Tibial nerve (tissue), 4 donors: ENCODE data around the gene SIRT1. TPM values are rescaled to one million over a fixed set of nuclear protein-coding genes. Genes with fewer than 3 reads are reported as not detected.
"Not testable (repeated sequence)": the region's sequence is repeated elsewhere in the genome, so short reads cannot be mapped to it uniquely, and the experiment has no call there.

Experiments
- DNase-seq, 2 donors: peaks; one replicate each; pipeline ENCODE4 v3.0.0-alpha.2; 2019; ENCODE audit warnings: low spot score in 2 of 2
- H3K27ac ChIP-seq, 4 donors: fragments of 200-600 bp; sonication (generic) in 3 of 4; one replicate each; pipeline ENCODE4 v1.5.1; 2017 to 2019; ENCODE audit warnings: mild to moderate bottlenecking in 1 of 4
- H3K27me3 ChIP-seq, 2 donors: fragments of 200-600 bp; sonication (generic) in 1 of 2; one replicate each; pipeline versions ENCODE4 v1.5.1 to v1.6.0; 2017 to 2019
- H3K36me3 ChIP-seq, 3 donors: fragments of 200-600 bp; sonication (generic); one replicate each; pipeline ENCODE4 v1.5.1; 2018 to 2019
- H3K4me1 ChIP-seq, 4 donors: fragments of 200-600 bp; sonication (generic) in 3 of 4; one replicate each; pipeline ENCODE4 v1.5.1; 2017 to 2019
- H3K4me3 ChIP-seq, 4 donors: fragments of 200-600 bp; sonication (generic) in 3 of 4; one replicate each; pipeline ENCODE4 v1.5.1; 2017 to 2019; ENCODE audit warnings: mild to moderate bottlenecking in 1 of 4, moderate library complexity in 1 of 4
- H3K9me3 ChIP-seq, 4 donors: fragments of 200-600 bp; sonication (generic) in 3 of 4; one replicate each; pipeline ENCODE4 v1.5.1; 2017 to 2019
- EP300 ChIP-seq, 2 donors: sonication (generic); formaldehyde crosslinking; IDR thresholded peaks; one replicate each; pipeline ENCODE4 v1.6.1; 2017; ENCODE audit warnings: antibody characterized with exemption in 2 of 2, mild to moderate bottlenecking in 1 of 2
- POLR2A ChIP-seq, 2 donors: fragments of 450-650 bp; IDR thresholded peaks; one replicate each; pipeline ENCODE4 v1.6.1; 2017; ENCODE audit warnings: antibody characterized with exemption in 2 of 2, mild to moderate bottlenecking in 2 of 2, moderate library complexity in 2 of 2
- WGBS, 2 donors: methylation state at CpG; one replicate each; pipeline ENCODE4 v1.1.5; 2018; 5-methylcytosine and 5-hydroxymethylcytosine counted together
- total RNA-seq, 4 donors: library from RNA; depleted of rRNA; stranded (reverse); fragments of >200 nt; gene quantifications; one replicate each; pipeline ENCODE4 v1.1.0, GENCODE V29; 2016
- TF ChIP-seq, protein P1 (sequence below), 5 experiments: fragments of 200-600 bp in 3 of 5; fragments of 450-650 bp in 2 of 5; sonication (generic) in 3 of 5; IDR thresholded peaks; one replicate each; pipeline ENCODE4 v1.5.1; 2016 to 2019; ENCODE audit warnings: antibody characterized with exemption in 5 of 5, mild to moderate bottlenecking in 3 of 5, moderate library complexity in 2 of 5

Gene SIRT1
- total RNA-seq, 4 donors from 2014 or later: 23.4 to 42.8 (median 35.3) TPM

DNA sequence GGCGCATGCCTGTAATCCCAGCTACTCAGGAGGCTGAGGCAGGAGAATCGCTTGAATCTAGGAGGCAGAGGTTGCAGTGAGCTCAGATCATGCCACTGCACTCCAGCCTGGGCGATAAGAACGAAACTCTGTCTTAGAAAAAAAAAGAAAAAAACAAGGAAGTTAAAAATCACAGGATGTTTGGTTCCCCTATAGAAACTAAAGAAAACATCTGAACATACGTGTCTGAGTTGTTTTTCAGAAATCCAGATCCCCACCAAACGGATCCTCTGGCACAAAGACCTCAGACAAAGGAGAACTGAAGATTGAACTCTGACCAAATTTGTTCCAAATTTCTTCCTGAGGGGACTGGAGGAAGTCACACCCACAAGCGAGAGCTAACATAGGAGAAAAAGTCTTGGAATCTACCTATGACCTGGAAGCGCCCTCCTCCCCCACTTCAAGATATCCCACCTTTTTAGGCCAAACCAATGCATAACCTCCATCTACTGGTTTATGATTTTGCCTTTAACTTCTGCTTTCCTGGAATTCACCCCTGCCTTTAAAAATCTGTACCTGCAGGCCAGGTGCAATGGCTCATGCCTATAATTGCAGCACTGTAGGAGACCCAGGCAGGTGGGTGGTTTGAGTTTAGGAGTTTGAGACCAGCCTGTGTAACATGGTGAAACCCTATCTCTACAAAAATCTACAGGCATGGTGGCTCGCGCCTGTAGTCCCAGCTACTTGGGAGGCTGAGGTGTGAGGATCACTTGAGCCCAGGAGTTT, 19.7 kb upstream of the SIRT1 start:
- TF ChIP-seq POLR2A (IDR thresholded peaks at IDR 0.05) (no peak), EP300 (IDR thresholded peaks at IDR 0.05) (no peak)
- TF ChIP-seq, protein P1, sequence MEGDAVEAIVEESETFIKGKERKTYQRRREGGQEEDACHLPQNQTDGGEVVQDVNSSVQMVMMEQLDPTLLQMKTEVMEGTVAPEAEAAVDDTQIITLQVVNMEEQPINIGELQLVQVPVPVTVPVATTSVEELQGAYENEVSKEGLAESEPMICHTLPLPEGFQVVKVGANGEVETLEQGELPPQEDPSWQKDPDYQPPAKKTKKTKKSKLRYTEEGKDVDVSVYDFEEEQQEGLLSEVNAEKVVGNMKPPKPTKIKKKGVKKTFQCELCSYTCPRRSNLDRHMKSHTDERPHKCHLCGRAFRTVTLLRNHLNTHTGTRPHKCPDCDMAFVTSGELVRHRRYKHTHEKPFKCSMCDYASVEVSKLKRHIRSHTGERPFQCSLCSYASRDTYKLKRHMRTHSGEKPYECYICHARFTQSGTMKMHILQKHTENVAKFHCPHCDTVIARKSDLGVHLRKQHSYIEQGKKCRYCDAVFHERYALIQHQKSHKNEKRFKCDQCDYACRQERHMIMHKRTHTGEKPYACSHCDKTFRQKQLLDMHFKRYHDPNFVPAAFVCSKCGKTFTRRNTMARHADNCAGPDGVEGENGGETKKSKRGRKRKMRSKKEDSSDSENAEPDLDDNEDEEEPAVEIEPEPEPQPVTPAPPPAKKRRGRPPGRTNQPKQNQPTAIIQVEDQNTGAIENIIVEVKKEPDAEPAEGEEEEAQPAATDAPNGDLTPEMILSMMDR (IDR thresholded peaks at IDR 0.05): no peak
- 77 to 83% methylated on average over 10 of the region's 10 CpGs for WGBS, 2 donors
- Histone ChIP-seq H3K27ac (no peak overlapping the region), H3K36me3 (no peaks in the 10 kb centered on the region), H3K4me3 (no peak overlapping the region), H3K9me3 (no peaks in the 10 kb centered on the region), H3K27me3 (no peaks in the 10 kb centered on the region), H3K4me1 (no peaks in the 10 kb centered on the region)
- no peak for DNase-seq

- DNase-seq: no peak
- 94 to 95% methylated on average over 2 of the region's 2 CpGs for WGBS, 2 donors
- Histone ChIP-seq H3K9me3 (no peaks in the 10 kb centered on the region), H3K4me1 (no peaks in the 10 kb centered on the region), H3K4me3 (no peak overlapping the region), H3K36me3 (no peaks in the 10 kb centered on the region), H3K27me3 (no peaks in the 10 kb centered on the region), H3K27ac (no peak overlapping the region)
- TF ChIP-seq EP300 (IDR thresholded peaks at IDR 0.05) (no peak), POLR2A (IDR thresholded peaks at IDR 0.05) (no peak)
- TF ChIP-seq, protein P1 (IDR thresholded peaks at IDR 0.05): no peak
Observed at GRCh38 chr10:67868132-67868531, 16.3 kb upstream of the SIRT1 start.

GRCh38 chr10:67869996-67870395, 14.5 kb upstream of the SIRT1 start:
- Histone ChIP-seq H3K4me3 (no peak overlapping the region), H3K27ac (no peak overlapping the region), H3K36me3 (no peaks in the 10 kb centered on the region), H3K9me3 (no peaks in the 10 kb centered on the region), H3K4me1 (no peaks in the 10 kb centered on the region), H3K27me3 (no peaks in the 10 kb centered on the region)
- no peak for DNase-seq
- TF ChIP-seq, protein P1 (IDR thresholded peaks at IDR 0.05): no peak
- no peak for TF ChIP-seq POLR2A (IDR thresholded peaks at IDR 0.05)
- no peak for TF ChIP-seq EP300 (IDR thresholded peaks at IDR 0.05)
- 90 to 91% methylated on average over 6 of the region's 6 CpGs for WGBS, 2 donors

GRCh38 chr10:67875340-67876238, 8.9 kb upstream of the SIRT1 start:
- H3K9me3 ChIP-seq: no peaks in the 10 kb centered on the region
- TF ChIP-seq EP300 (IDR thresholded peaks at IDR 0.05): no peak
- TF ChIP-seq, protein P1 (IDR thresholded peaks at IDR 0.05): no peak
- TF ChIP-seq POLR2A (IDR thresholded peaks at IDR 0.05): no peak
- H3K27me3 ChIP-seq: no peaks in the 10 kb centered on the region
- no peak overlapping the region for H3K4me3 ChIP-seq
- no peaks in the 10 kb centered on the region for H3K36me3 ChIP-seq
- H3K27ac ChIP-seq: no peak overlapping the region
- DNase-seq: no peak
- no peaks in the 10 kb centered on the region for H3K4me1 ChIP-seq
- 66 to 69% methylated on average over 3 of the region's 3 CpGs for WGBS, 2 donors

GRCh38 chr10:67877421-67877820, 7.0 kb upstream of the SIRT1 start:
- WGBS, 2 donors: 88 to 96% methylated on average over 11 of the region's 11 CpGs
- H3K36me3 ChIP-seq, H3K9me3 ChIP-seq, H3K4me3 ChIP-seq, H3K27ac ChIP-seq, H3K27me3 ChIP-seq, H3K4me1 ChIP-seq, DNase-seq: not testable (repeated sequence)
